HL-60 (cell line): Measurements from ENCODE around the gene HS3ST3A1.

Source experiments
- DNase-seq, 2 experiments: peaks; one replicate each; pipeline ENCODE4 v3.0.0-alpha.2; 2010 to 2020; ENCODE audit warnings: low read depth in 1 of 2, low spot score in 1 of 2
- H3K27ac ChIP-seq: fragments of 250-450 bp; sonication (Bioruptor Pico); replicated peaks from 2 replicates; pipeline ENCODE4 v1.5.1; 2020; ENCODE audit warnings: mild to moderate bottlenecking, moderate library complexity
- H3K27me3 ChIP-seq: fragments of 250-450 bp; sonication (Bioruptor Pico); 2 replicates; pipeline ENCODE4 v1.5.1; 2021; ENCODE audit warnings: mild to moderate bottlenecking, moderate library complexity; ENCODE audit not compliant: insufficient read depth, poor library complexity, severe bottlenecking
- H3K4me3 ChIP-seq: replicated peaks from 2 replicates; pipeline ENCODE4 v1.5.1; 2011; ENCODE audit warnings: mild to moderate bottlenecking, control low read depth, low read length; ENCODE audit not compliant: insufficient read depth
- CTCF ChIP-seq: IDR thresholded peaks from one replicate; pipeline ENCODE4 v1.5.1; 2011; ENCODE audit warnings: low read length, control low read depth, inconsistent platforms; ENCODE audit not compliant: insufficient read depth
- GABPA ChIP-seq: IDR thresholded peaks from 2 replicates; pipeline ENCODE4 v1.6.1; 2012; ENCODE audit warnings: low read depth
- POLR2AphosphoS5 ChIP-seq: IDR thresholded peaks from 2 replicates; pipeline ENCODE4 v1.6.1; 2012; ENCODE audit warnings: low read depth
- REST ChIP-seq: IDR thresholded peaks from 2 replicates; pipeline ENCODE4 v1.6.1; 2012; ENCODE audit warnings: low read depth; ENCODE audit not compliant: insufficient replicate concordance
- SPI1 ChIP-seq: IDR thresholded peaks from 2 replicates; pipeline ENCODE4 v1.6.1; 2012; ENCODE audit warnings: low read depth, mild to moderate bottlenecking, borderline replicate concordance

The HS3ST3A1 gene

GRCh38 chr17:13495423-13495822 is 106.3 kb downstream of the HS3ST3A1 start:
- TF ChIP-seq POLR2AphosphoS5 (no peak), GABPA (no peak), SPI1 (no peak), CTCF (no peak), REST (no peak)
- Histone ChIP-seq H3K27me3 (no peaks in the 10 kb centered on the region), H3K27ac (no peak overlapping the region), H3K4me3 (no peak overlapping the region)
- no peak for DNase-seq

GRCh38 chr17:13492737-13493122 is 109.0 kb downstream of the HS3ST3A1 start:
- Histone ChIP-seq H3K27me3 (no peaks in the 10 kb centered on the region), H3K4me3 (no peak overlapping the region), H3K27ac (no peak overlapping the region)
- no peak for DNase-seq
- TF ChIP-seq GABPA (no peak), POLR2AphosphoS5 (no peak), SPI1 (no peak), REST (no peak), CTCF (no peak)

- no peak overlapping the region for H3K4me3 ChIP-seq
- DNase-seq: no peak
- H3K27me3 ChIP-seq: no peaks in the 10 kb centered on the region
- TF ChIP-seq GABPA (no peak), REST (no peak)
- H3K27ac ChIP-seq: no peak overlapping the region
These were observed 109.6 kb downstream of the HS3ST3A1 start for GRCh38 chr17:13491916-13492736.
